Fibroblast of pulmonary artery (primary cell): Measurements from ENCODE around the gene DVL3.

ENCODE experiments used
- DNase-seq: peaks from one replicate; pipeline ENCODE4 v3.0.0-alpha.2; 2010; ENCODE audit warnings: low read depth
- H3K4me3 ChIP-seq: replicated peaks from 2 replicates; pipeline ENCODE4 v1.5.1; 2011; ENCODE audit warnings: low read depth, mild to moderate bottlenecking, control low read depth, low read length, moderate library complexity
- TF ChIP-seq, protein P1 (sequence below): IDR thresholded peaks from 2 replicates; pipeline ENCODE4 v1.5.1; 2011; ENCODE audit warnings: mild to moderate bottlenecking, control low read depth, low read length, inconsistent platforms; ENCODE audit errors: missing control alignments

The DVL3 gene

DNA sequence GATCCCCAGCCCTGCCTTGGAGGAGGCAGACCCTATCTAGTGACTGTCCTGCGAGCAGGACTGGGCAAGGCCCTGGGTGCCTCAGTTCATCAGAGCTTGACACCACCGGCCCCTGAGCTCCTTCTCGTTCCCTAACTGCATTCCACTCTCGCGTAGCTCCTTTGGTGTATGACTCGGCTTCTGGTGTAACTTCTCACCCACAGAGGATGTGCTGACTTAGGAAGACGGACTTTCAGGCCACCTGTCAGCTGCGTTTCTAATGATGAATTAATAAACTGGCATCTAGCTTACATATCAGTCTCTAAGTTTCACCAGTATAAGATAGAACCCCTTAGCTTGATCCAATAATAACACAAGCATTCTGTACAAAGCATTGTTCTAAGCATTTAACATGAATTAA, 48.3 kb downstream of the DVL3 start:
- no peak for DNase-seq
- TF ChIP-seq, protein P1, sequence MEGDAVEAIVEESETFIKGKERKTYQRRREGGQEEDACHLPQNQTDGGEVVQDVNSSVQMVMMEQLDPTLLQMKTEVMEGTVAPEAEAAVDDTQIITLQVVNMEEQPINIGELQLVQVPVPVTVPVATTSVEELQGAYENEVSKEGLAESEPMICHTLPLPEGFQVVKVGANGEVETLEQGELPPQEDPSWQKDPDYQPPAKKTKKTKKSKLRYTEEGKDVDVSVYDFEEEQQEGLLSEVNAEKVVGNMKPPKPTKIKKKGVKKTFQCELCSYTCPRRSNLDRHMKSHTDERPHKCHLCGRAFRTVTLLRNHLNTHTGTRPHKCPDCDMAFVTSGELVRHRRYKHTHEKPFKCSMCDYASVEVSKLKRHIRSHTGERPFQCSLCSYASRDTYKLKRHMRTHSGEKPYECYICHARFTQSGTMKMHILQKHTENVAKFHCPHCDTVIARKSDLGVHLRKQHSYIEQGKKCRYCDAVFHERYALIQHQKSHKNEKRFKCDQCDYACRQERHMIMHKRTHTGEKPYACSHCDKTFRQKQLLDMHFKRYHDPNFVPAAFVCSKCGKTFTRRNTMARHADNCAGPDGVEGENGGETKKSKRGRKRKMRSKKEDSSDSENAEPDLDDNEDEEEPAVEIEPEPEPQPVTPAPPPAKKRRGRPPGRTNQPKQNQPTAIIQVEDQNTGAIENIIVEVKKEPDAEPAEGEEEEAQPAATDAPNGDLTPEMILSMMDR, result no peak
- H3K4me3 ChIP-seq, result no peak overlapping the region

DNA sequence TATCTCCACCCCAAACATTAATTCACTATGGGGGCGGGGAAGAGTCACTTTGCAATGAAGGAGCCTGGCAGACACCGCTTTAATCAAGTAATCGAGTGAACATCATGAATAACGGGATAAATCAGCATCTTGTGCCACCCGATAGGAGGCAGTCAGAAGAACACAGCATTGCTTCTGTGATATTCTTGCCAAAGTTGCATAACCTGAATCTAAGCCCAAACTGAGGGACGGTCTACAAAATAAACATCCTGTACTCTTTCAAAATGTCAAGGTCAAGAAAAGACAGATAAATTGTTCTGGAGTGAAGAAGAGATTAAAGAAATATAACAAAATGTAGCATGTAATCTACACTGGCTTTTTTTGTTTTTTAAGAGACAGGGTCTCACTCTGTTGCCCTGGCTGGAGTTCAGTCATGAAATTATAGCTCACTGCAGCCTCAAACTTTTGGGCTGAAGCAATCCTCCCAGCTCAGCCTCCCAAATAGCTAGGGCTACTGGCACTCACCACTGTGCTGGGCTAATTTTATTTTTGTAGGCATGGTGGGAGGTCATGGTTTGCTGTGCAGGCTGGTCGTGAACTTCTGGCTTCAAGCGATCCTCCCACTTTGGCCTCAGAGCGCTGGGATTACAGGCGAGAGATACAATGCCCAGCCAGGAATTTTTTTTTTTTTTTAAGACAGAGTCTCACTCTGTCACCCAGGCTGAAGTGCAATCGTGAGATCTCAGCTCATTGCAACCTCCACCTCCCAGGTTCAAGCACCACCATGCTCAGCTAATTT, 54.2 kb downstream of the DVL3 start:
- DNase-seq, result peak; percentile 17
- TF ChIP-seq, protein P1, result no peak
- H3K4me3 ChIP-seq, result no peak overlapping the region

DNA sequence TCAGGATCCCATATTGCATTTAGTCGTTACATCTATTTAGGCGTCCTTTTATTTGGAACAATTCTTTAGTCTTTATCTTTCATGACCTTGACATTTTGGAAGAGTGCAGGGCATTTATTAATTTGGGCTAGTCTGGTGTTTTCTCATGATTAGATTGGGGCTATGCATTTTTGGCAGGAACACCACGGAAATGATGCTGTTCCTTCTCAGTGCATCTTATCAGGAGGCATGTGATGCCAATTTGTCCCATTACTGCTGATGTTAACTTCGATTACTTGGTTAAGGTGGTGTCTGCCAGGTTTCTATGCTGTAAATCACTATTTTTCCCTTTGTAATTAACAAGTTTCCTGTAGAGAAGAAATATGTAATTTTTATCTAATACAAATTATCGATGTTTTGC, 56.1 kb downstream of the DVL3 start:
- no peak overlapping the region for H3K4me3 ChIP-seq
- DNase-seq, result no peak
- TF ChIP-seq, protein P1, result no peak

DNA sequence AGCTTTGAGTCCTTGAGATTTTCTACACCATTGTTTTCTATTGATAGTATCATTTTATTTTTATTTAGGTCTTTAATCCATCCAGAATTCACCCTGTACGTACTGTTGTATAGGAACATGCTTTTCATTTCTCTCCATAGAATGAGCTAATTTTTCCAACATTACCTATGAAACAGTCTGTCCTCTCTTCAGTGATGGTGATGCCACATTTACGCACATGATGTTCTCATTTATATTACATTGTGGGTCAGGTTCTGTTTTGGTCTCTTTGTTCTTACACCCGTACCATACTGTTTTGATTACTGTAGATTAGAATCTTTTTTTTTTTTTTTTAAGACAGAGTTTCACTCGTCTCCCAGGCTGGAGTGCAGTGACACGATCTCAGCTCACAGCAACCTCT, 56.5 kb downstream of the DVL3 start:
- DNase-seq, result no peak
- TF ChIP-seq, protein P1, result no peak
- no peak overlapping the region for H3K4me3 ChIP-seq

DNA sequence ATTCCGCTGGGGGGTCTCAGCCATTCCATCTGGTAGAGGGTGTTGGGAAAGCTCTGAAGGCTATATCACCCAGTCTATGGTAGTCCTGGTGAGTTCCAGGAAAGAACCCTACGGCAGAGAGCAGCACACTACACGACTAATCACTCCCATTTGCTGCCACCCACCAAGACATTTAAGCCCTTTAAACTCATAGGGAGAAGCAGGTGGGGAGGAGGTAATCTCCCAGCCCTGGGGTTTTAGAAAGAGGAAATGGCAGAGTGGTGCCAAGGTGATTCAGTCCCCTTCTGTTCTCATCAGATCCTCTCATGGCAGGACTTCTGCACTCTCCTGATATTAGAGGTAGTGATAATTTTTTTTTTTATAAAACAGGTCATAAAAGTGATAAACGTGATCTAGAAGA, 63.6 kb downstream of the DVL3 start:
- no peak overlapping the region for H3K4me3 ChIP-seq
- TF ChIP-seq, protein P1, result no peak
- DNase-seq, result no peak

DNA sequence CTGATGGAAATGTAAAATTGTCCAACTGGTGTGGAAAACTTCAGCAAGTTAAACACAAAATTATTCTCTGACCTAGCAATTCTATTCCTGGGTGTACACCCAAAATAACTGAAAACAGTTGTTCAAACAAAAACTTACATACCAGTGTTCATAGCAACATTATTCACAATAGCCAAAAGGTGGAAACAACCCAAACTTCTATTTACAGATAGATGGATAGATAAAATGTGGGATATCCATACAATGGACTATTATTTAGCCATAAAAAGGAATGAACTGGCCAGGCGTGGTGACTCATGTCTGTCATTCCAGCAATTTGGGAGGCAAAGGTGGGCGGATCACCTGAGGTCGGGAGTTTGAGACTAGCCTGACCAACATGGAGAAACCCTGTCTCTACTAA, 67.3 kb downstream of the DVL3 start:
- DNase-seq, result no peak
- H3K4me3 ChIP-seq, result no peak overlapping the region
- TF ChIP-seq, protein P1, result no peak
